Sigmoid colon (tissue), 7 donors: ENCODE data around the gene COQ10A. TPM values are rescaled to one million over a fixed set of nuclear protein-coding genes. Genes with fewer than 3 reads are reported as not detected.

Experiments
- DNase-seq: peaks from one replicate; pipeline ENCODE4 v3.0.0-alpha.2; 2019
- H3K27ac ChIP-seq, 4 donors: fragments of 200-600 bp; sonication (generic); one replicate each; pipeline ENCODE4 v1.5.1; 2016 to 2019; ENCODE audit warnings: mild to moderate bottlenecking in 1 of 4
- H3K27me3 ChIP-seq, 3 donors: fragments of 200-600 bp; sonication (generic); one replicate each; pipeline ENCODE4 v1.5.1; 2019; ENCODE audit warnings: mild to moderate bottlenecking in 1 of 3
- H3K36me3 ChIP-seq, 4 donors: fragments of 200-600 bp; sonication (generic); one replicate each; pipeline ENCODE4 v1.5.1; 2016 to 2019
- H3K4me1 ChIP-seq, 4 donors: fragments of 200-600 bp; sonication (generic); one replicate each; pipeline ENCODE4 v1.5.1; 2017 to 2019
- H3K4me3 ChIP-seq, 4 donors: fragments of 200-600 bp; sonication (generic); one replicate each; pipeline ENCODE4 v1.5.1; 2017 to 2019; ENCODE audit warnings: mild to moderate bottlenecking in 2 of 4, moderate library complexity in 1 of 4
- H3K9me3 ChIP-seq, 4 donors: fragments of 200-600 bp in 3 of 4; sonication (generic) in 3 of 4; one replicate each; pipeline versions ENCODE4 v1.5.1 to v1.6.1; 2013 to 2019
- EP300 ChIP-seq, 4 donors: sonication (generic); formaldehyde crosslinking; IDR thresholded peaks; one replicate each; pipeline ENCODE4 v1.6.1; 2017; ENCODE audit warnings: antibody characterized with exemption in 4 of 4
- POLR2A ChIP-seq, 2 donors: fragments of 450-650 bp; IDR thresholded peaks; one replicate each; pipeline ENCODE4 v1.6.1; 2016; ENCODE audit warnings: antibody characterized with exemption in 2 of 2, mild to moderate bottlenecking in 2 of 2, moderate library complexity in 2 of 2
- POLR2AphosphoS5 ChIP-seq, 4 donors: sonication (generic); formaldehyde crosslinking; IDR thresholded peaks; one replicate each; pipeline ENCODE4 v1.6.1; 2017; ENCODE audit warnings: antibody characterized with exemption in 4 of 4
- WGBS, 2 donors: extraction: QIAGEN DNeasy Blood & Tissue Kit; methylation state at CpG; one replicate each; pipeline ENCODE4 v1.1.7; 2013; 5-methylcytosine and 5-hydroxymethylcytosine counted together
- intact Hi-C: fragments of 100-400 bp; cut with DNase I; formaldehyde crosslinking; loops from one replicate; pipeline ENCODE4 v1.15.1; 2023
- polyA plus RNA-seq, 3 donors: library from polyadenylated mRNA; stranded (reverse); fragments of 200-250 nt; gene quantifications; one replicate each; pipeline ENCODE4 v1.2.3, GENCODE V29; 2013
- total RNA-seq, 4 donors: library from RNA; depleted of rRNA; stranded (reverse); fragments of >200 nt; gene quantifications; one replicate each; pipeline ENCODE4 v1.1.0, GENCODE V29; 2016
- TF ChIP-seq, protein P1 (sequence below), 4 experiments: fragments of 450-650 bp in 3 of 4; fragments of 200-600 bp in 1 of 4; IDR thresholded peaks; one replicate each; pipeline ENCODE4 v1.5.1; 2016 to 2019; ENCODE audit warnings: antibody characterized with exemption in 4 of 4, mild to moderate bottlenecking in 3 of 4, moderate library complexity in 2 of 4
- donor health status: healthy with polysubstance abuse.
- donor health status: Bipolar disorder and iron deficiency.
- donor health status: healthy.

The COQ10A gene
- total and polyA plus RNA-seq, 7 donors, result 2.4 to 25.0 (median 11.8) TPM

DNA sequence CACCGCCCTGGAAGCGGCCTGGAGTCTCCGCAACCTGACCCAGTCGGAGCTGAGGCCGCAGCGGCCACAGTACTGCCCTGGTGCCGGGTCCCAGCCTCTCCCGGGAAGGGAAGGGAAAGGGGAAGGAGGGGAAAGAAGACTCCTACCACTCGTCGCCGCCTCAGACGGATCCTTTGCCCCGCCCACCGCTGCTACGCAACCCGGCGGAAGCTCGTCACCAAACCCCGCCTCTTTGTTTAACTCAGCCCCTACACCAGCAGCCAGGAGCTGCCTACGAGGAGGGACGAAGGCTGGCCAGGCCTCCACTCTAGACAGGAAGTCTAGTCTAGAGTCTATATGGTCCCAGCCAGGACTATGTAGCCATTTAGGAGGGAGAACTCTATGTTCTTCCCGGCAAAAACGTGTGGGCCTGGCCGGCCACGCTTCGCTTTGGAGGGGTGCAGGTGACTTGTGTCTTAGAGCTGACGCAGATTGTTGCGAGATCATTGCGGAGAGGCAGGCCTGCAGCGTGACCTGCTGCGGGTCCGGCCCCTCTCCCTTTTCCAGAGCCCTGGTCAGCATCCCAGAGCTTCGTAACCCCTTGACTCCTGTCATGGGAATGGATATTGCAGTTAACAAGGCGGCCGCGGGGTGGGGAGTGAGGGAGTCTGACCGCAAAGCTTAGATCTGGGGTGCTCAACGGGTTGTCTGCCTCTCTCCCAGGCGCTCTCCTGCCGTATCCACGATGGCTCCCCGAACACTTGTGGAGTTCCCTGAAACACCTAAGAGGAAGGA, 44.8 kb upstream of the COQ10A start, which contains the start of gene RNF41:
RNF41 (minus strand) TSS at position 166 of the 774 bp plus-strand sequence. CDS start 7,875 bp downstream, outside the sequence.
- Histone ChIP-seq H3K36me3 (peaks cover 0 to 5% (median 0%) of the 10 kb centered on the region in 4 donors), H3K4me1 (peaks cover 0 to 66% (median 52%) of the 10 kb centered on the region in 4 donors), H3K4me3 (peak within 1 kb of the TSS; percentile 71 to 83 (median 81)), H3K27me3 (no peaks in the 10 kb centered on the region), H3K9me3 (no peaks in the 10 kb centered on the region), H3K27ac (peak within 1 kb of the TSS; percentile 98 to 99 (median 98))
- peak; percentile 99 for DNase-seq
- WGBS, 2 donors, result 1 to 2% methylated on average over 42 of the region's 42 CpGs
- peak; percentile 96 to 98 for TF ChIP-seq POLR2A (IDR thresholded peaks at IDR 0.05)
- peak in 2 of 4 donors; percentile 5 to 69 for TF ChIP-seq EP300 (IDR thresholded peaks at IDR 0.05)
- TF ChIP-seq, protein P1, sequence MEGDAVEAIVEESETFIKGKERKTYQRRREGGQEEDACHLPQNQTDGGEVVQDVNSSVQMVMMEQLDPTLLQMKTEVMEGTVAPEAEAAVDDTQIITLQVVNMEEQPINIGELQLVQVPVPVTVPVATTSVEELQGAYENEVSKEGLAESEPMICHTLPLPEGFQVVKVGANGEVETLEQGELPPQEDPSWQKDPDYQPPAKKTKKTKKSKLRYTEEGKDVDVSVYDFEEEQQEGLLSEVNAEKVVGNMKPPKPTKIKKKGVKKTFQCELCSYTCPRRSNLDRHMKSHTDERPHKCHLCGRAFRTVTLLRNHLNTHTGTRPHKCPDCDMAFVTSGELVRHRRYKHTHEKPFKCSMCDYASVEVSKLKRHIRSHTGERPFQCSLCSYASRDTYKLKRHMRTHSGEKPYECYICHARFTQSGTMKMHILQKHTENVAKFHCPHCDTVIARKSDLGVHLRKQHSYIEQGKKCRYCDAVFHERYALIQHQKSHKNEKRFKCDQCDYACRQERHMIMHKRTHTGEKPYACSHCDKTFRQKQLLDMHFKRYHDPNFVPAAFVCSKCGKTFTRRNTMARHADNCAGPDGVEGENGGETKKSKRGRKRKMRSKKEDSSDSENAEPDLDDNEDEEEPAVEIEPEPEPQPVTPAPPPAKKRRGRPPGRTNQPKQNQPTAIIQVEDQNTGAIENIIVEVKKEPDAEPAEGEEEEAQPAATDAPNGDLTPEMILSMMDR (IDR thresholded peaks at IDR 0.05), result no peak
- peak; percentile 99 to 100 (median 99) for TF ChIP-seq POLR2AphosphoS5 (IDR thresholded peaks at IDR 0.05)
- intact Hi-C loops, result loop anchor here (2.0 kb wide), 2 partner anchors 15 to 63 kb away; partner anchors contain the start of gene MYL6

- H3K27me3 ChIP-seq, result no peaks in the 10 kb centered on the region
- H3K27ac ChIP-seq, result peak overlapping the region; percentile 98 to 99 (median 98)
- WGBS, 2 donors, result 14 to 16% methylated on average over 4 of the region's 4 CpGs
- DNase-seq, result no peak
- intact Hi-C loops, result loop anchor here (2.0 kb wide), 1 partner anchor 64 kb away; the partner anchor contains the start of gene MYL6
- H3K36me3 ChIP-seq, result peaks cover 0 to 7% (median 0%) of the 10 kb centered on the region in 4 donors
- peaks cover 0 to 62% (median 52%) of the 10 kb centered on the region in 4 donors for H3K4me1 ChIP-seq
- peak overlapping the region; percentile 71 to 83 (median 81) for H3K4me3 ChIP-seq
- H3K9me3 ChIP-seq, result no peaks in the 10 kb centered on the region
- no peak for TF ChIP-seq EP300 (IDR thresholded peaks at IDR 0.05)
- TF ChIP-seq POLR2A (IDR thresholded peaks at IDR 0.05), result no peak
- TF ChIP-seq POLR2AphosphoS5 (IDR thresholded peaks at IDR 0.05), result no peak
- TF ChIP-seq, protein P1 (IDR thresholded peaks at IDR 0.05), result no peak
Measured at GRCh38 chr12:56222531-56222895, 44.2 kb upstream of the COQ10A start.

GRCh38 chr12:56223571-56224101, 43.1 kb upstream of the COQ10A start:
- Histone ChIP-seq H3K4me1 (peaks cover 0 to 52% (median 50%) of the 10 kb centered on the region in 4 donors), H3K27me3 (no peaks in the 10 kb centered on the region), H3K9me3 (no peaks in the 10 kb centered on the region), H3K36me3 (peaks cover 0 to 18% (median 0%) of the 10 kb centered on the region in 4 donors), H3K4me3 (peak overlapping the region in 3 of 4 donors; percentile 8 to 65 (median 62)), H3K27ac (peak overlapping the region; percentile 98 to 99 (median 98))
- 10 to 20% methylated on average over 15 of the region's 15 CpGs for WGBS, 2 donors
- intact Hi-C loops, result loop anchor here (1.0 to 2.0 kb wide), 4 partner anchors 30 to 105 kb away; partner anchors contain the start of genes MYL6, SMARCC2 and ZC3H10
- TF ChIP-seq, protein P1 (IDR thresholded peaks at IDR 0.05), result no peak
- TF ChIP-seq EP300 (IDR thresholded peaks at IDR 0.05) (no peak), POLR2AphosphoS5 (IDR thresholded peaks at IDR 0.05) (no peak), POLR2A (IDR thresholded peaks at IDR 0.05) (no peak)
- no peak for DNase-seq

- peak; percentile 99 for DNase-seq
- 0% methylated on average over 41 of the region's 41 CpGs for WGBS, 2 donors
- Histone ChIP-seq H3K4me1 (peaks cover 0 to 47% (median 45%) of the 10 kb centered on the region in 4 donors), H3K36me3 (peaks cover 0 to 22% (median 0%) of the 10 kb centered on the region in 4 donors), H3K27ac (peak within 1 kb of the TSS; percentile 98 to 99 (median 98)), H3K27me3 (no peaks in the 10 kb centered on the region), H3K9me3 (no peaks in the 10 kb centered on the region), H3K4me3 (peak within 1 kb of the TSS; percentile 42 to 65 (median 57))
- TF ChIP-seq, protein P1 (IDR thresholded peaks at IDR 0.05), result peak; percentile 84 to 94 (median 88)
- TF ChIP-seq EP300 (IDR thresholded peaks at IDR 0.05), result no peak
- peak in 1 of 2 donors; percentile 21 for TF ChIP-seq POLR2A (IDR thresholded peaks at IDR 0.05)
- TF ChIP-seq POLR2AphosphoS5 (IDR thresholded peaks at IDR 0.05), result peak; percentile 23 to 82 (median 56)
- intact Hi-C loops, result loop anchor here (1.0 to 2.0 kb wide), 3 partner anchors 31 to 105 kb away; partner anchors contain the start of genes SMARCC2 and ZC3H10
Measured at GRCh38 chr12:56224102-56224701, 42.5 kb upstream of the COQ10A start, which contains the start of gene NABP2. Gene NABP2, plus strand, starts transcription at chr12:56224342. Its CDS starts 515 bp downstream, at chr12:56224857.
